Body of pancreas (tissue), 4 donors: ENCODE data around the gene KDELR3.

Source experiments
- POLR2A ChIP-seq, 3 donors: fragments of 450-650 bp; IDR thresholded peaks; one replicate each; pipeline ENCODE4 v1.6.1; 2016; ENCODE audit warnings: antibody characterized with exemption in 3 of 3, mild to moderate bottlenecking in 2 of 3
- TF ChIP-seq, protein P1 (sequence below), 7 experiments: fragments of 450-650 bp in 4 of 7; fragments of 200-600 bp in 3 of 7; sonication (generic) in 3 of 7; IDR thresholded peaks; one replicate each; pipeline ENCODE4 v1.5.1; 2016 to 2019; ENCODE audit warnings: antibody characterized with exemption in 7 of 7

DNA sequence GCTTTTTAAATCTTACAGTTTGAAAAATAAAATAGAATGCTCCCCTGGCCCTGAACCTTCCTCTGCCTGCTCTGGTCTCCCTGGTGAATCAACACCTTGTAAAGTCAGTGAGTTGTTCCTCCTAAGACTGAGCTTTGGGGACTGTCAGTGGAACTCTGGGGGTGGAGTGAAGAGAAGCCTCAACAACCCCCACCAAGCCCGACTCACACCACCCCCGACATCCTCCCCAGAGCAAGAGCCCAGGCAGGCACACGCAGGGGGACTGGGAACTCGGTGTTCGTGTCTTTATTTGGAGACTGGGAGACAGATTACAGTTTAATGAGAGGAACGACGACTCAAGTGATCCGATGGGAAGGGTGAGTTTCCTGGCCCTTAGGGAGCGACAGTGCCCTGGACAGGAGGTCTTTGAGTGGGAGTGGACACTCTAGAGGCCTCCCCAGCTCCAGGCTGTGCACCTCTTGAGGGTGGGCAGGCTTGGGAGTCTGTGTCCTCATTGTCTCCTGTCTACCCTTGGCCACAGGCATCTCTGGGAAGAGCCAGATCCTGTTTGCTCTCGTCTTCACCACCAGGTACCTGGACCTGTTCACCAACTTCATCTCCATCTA lies 6.2 kb downstream of the KDELR3 start:
- TF ChIP-seq, protein P1, sequence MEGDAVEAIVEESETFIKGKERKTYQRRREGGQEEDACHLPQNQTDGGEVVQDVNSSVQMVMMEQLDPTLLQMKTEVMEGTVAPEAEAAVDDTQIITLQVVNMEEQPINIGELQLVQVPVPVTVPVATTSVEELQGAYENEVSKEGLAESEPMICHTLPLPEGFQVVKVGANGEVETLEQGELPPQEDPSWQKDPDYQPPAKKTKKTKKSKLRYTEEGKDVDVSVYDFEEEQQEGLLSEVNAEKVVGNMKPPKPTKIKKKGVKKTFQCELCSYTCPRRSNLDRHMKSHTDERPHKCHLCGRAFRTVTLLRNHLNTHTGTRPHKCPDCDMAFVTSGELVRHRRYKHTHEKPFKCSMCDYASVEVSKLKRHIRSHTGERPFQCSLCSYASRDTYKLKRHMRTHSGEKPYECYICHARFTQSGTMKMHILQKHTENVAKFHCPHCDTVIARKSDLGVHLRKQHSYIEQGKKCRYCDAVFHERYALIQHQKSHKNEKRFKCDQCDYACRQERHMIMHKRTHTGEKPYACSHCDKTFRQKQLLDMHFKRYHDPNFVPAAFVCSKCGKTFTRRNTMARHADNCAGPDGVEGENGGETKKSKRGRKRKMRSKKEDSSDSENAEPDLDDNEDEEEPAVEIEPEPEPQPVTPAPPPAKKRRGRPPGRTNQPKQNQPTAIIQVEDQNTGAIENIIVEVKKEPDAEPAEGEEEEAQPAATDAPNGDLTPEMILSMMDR (IDR thresholded peaks at IDR 0.05), result no peak
- TF ChIP-seq POLR2A (IDR thresholded peaks at IDR 0.05), result no peak
